SH-SY5Y (cell line): ENCODE results near the gene ZMIZ1.

ENCODE experiments used
- GATA2 ChIP-seq: IDR thresholded peaks from 2 replicates; pipeline ENCODE4 v1.6.1; 2011; ENCODE audit warnings: mild to moderate bottlenecking, low read depth, low read length
- GATA3 ChIP-seq: IDR thresholded peaks from 2 replicates; pipeline ENCODE4 v1.6.1; 2011; ENCODE audit warnings: low read depth, mild to moderate bottlenecking, low read length, moderate library complexity

DNA sequence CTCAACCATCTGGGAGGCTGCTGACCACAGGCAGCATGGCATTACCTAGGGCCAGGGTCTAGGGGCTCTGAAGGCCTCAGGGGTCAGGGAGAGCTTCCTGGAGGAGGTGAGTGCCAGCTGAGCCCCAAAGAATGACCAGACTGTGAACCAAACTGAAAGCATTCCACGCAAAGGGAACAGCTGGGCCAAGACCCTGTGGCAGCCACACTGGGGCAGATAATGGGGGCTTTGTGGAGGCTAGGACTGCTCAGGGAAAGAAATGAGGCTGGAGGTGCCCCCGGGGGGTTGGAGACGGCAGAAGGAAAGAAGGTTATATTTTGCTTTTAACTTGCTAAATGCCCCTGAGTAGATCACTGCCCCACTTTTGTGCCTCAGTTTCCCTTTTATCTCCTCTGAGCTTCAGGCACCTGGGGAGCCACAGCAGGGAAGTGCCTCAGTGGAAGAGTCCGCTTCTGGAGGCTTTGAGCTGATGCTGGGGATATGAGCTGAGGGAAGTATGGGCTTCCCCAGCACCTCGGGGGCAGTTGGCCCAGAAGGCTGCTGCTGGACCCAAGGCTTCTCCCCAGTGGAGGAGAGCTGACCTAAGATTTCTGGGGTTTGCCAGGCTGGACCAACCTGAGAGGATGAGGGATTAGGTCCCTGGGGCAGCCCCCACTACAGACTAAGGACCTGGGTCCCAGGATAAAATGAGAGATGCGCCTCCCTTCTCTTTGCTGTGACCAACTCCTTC, 57.8 kb downstream of the ZMIZ1 start:
- no peak for TF ChIP-seq GATA2
- no peak for TF ChIP-seq GATA3
